HCT116 (cell line): ENCODE results near the gene NEDD4L. TPM values are rescaled to one million over a fixed set of nuclear protein-coding genes. Genes with fewer than 3 reads are reported as not detected.

ENCODE experiments used
- ATAC-seq: fragments of 200-7000 bp; cut with Tn5 transposase; 2 replicates; pipeline ENCODE4 v1.9.1; 2020; ENCODE audit warnings: mild to moderate bottlenecking, moderate library complexity
- BruUV-seq: library from RNA; stranded (reverse); fragments of 400-500 nt; replicated peaks from 2 replicates; lab custom pipeline; 2021; lab: Mats Ljungman, UMichigan
- CTCF ChIA-PET: fragments of 300-600 bp; sonication (Branson Sonifier 250); formaldehyde crosslinking; loops from one replicate; lab custom pipeline; 2021; ENCODE audit warnings: antibody characterized with exemption; lab: Charles Lee
- POLR2A ChIA-PET: fragments of 300-600, 350-600 bp; sonication (Branson Sonifier 250); formaldehyde crosslinking; loops from one replicate; lab custom pipeline; 2021; ENCODE audit warnings: antibody characterized with exemption; lab: Charles Lee
- RAD21 ChIA-PET, 2 experiments: fragments of 300-600 bp; sonication (Branson Sonifier 250); formaldehyde crosslinking; loops; one replicate each; lab custom pipeline; 2023; ENCODE audit warnings: low total read pairs in 2 of 2; ENCODE audit not compliant: uncharacterized antibody in 2 of 2, unreplicated experiment in 2 of 2, low non-redundant PET in 1 of 2; lab: Charles Lee
- DNase-seq: peaks from one replicate; pipeline ENCODE4 v3.0.0-alpha.2; 2010; ENCODE audit warnings: low read depth, low spot score
- H2AFZ ChIP-seq: fragments of 200-600 bp; shearing (Covaris generic), sonication (generic); 2 replicates; pipeline ENCODE4 v1.6.1; 2017; ENCODE audit warnings: low read depth, mixed run types, mixed read lengths, antibody characterized with exemption, low read length; ENCODE audit not compliant: poor library complexity, severe bottlenecking
- H3K27ac ChIP-seq: 2 replicates; pipeline ENCODE4 v1.5.1; 2012; ENCODE audit warnings: low read depth, low read length
- H3K27me3 ChIP-seq: fragments of 200-600 bp; sonication (generic); 2 replicates; pipeline ENCODE4 v1.6.1; 2016; ENCODE audit warnings: mixed run types, low read length, mixed read lengths; ENCODE audit not compliant: insufficient read depth
- H3K36me3 ChIP-seq, 2 experiments: fragments of 200-500 bp in 1 of 2; fragments of 200-600 bp in 1 of 2; sonication (Bioruptor generic) in 1 of 2; sonication (generic) in 1 of 2; 2 replicates each; pipeline versions ENCODE4 v1.5.1 to v1.6.1; 2014 to 2016; ENCODE audit warnings: low read length in 2 of 2, inconsistent platforms in 1 of 2, mixed read lengths in 1 of 2, mixed run types in 1 of 2; ENCODE audit not compliant: insufficient read depth in 2 of 2, control insufficient read depth in 1 of 2
- H3K4me1 ChIP-seq, 2 experiments: fragments of 200-600 bp in 1 of 2; sonication (generic) in 1 of 2; 2 replicates each; pipeline versions ENCODE4 v1.5.1 to v1.6.1; 2012 to 2017; ENCODE audit warnings: low read length in 2 of 2, inconsistent platforms in 1 of 2, mild to moderate bottlenecking in 1 of 2, mixed read lengths in 1 of 2, mixed run types in 1 of 2, moderate library complexity in 1 of 2; ENCODE audit not compliant: insufficient read depth in 2 of 2, control insufficient read depth in 1 of 2
- H3K4me2 ChIP-seq: fragments of 200-600 bp; sonication (generic); 2 replicates; pipeline ENCODE4 v1.6.1; 2017; ENCODE audit warnings: mixed run types, low read length, mixed read lengths
- H3K4me3 ChIP-seq, 2 experiments: fragments of 200-600 bp in 1 of 2; sonication (generic) in 1 of 2; replicated peaks in 1 of 2; 2 replicates each; pipeline ENCODE4 v1.5.1; 2011 to 2016; ENCODE audit warnings: low read length in 2 of 2, control low read depth in 1 of 2, low read depth in 1 of 2, mild to moderate bottlenecking in 1 of 2, mixed read lengths in 1 of 2, mixed run types in 1 of 2
- H3K79me2 ChIP-seq: fragments of 200-600 bp; sonication (generic); 2 replicates; pipeline ENCODE4 v1.6.1; 2017; ENCODE audit warnings: mild to moderate bottlenecking, mixed run types, low read length, moderate library complexity, mixed read lengths; ENCODE audit not compliant: insufficient read depth
- H3K9ac ChIP-seq: fragments of 200-600 bp; sonication (generic); 2 replicates; pipeline ENCODE4 v1.6.1; 2016; ENCODE audit warnings: low read length, mixed read lengths
- H3K9me2 ChIP-seq: fragments of 200-600 bp; sonication (generic), shearing (Covaris generic); 2 replicates; pipeline ENCODE4 v1.6.1; 2017; ENCODE audit warnings: mixed run types, mild to moderate bottlenecking, moderate library complexity; ENCODE audit not compliant: insufficient read depth
- H3K9me3 ChIP-seq, 2 experiments: fragments of 200-500 bp in 1 of 2; fragments of 200-600 bp in 1 of 2; sonication (Bioruptor generic) in 1 of 2; sonication (generic) in 1 of 2; 2 replicates each; pipeline ENCODE4 v1.6.1; 2014 to 2017; ENCODE audit warnings: low read length in 2 of 2, mixed read lengths in 2 of 2, inconsistent platforms in 1 of 2, low read depth in 1 of 2, mild to moderate bottlenecking in 1 of 2, mixed run types in 1 of 2, moderate library complexity in 1 of 2; ENCODE audit not compliant: control insufficient read depth in 1 of 2, insufficient read depth in 1 of 2
- H4K20me1 ChIP-seq: fragments of 200-600 bp; sonication (generic), shearing (Covaris generic); 2 replicates; pipeline ENCODE4 v1.6.1; 2017; ENCODE audit warnings: mixed run types, mild to moderate bottlenecking, moderate library complexity; ENCODE audit not compliant: insufficient read depth
- CBX3 ChIP-seq: IDR thresholded peaks from 2 replicates; pipeline ENCODE4 v1.6.1; 2012; ENCODE audit warnings: low read depth
- CTCF ChIP-seq, 3 experiments: fragments of 200-600 bp in 1 of 3; sonication (generic) in 1 of 3; IDR thresholded peaks in 2 of 3; conservative IDR thresholded peaks in 1 of 3; 2 replicates each; pipeline ENCODE4 v1.5.1; 2012 to 2017; ENCODE audit warnings: low read depth in 2 of 3, low read length in 2 of 3, antibody characterized with exemption in 1 of 3, borderline replicate concordance in 1 of 3, control low read depth in 1 of 3, mild to moderate bottlenecking in 1 of 3, mixed read lengths in 1 of 3, mixed run types in 1 of 3, moderate library complexity in 1 of 3; ENCODE audit not compliant: insufficient read depth in 1 of 3
- ELF1 ChIP-seq: IDR thresholded peaks from 2 replicates; pipeline ENCODE4 v1.6.1; 2012; ENCODE audit warnings: low read depth, borderline replicate concordance
- EZH2 ChIP-seq: fragments of 200-600 bp; sonication (generic); IDR thresholded peaks from 2 replicates; pipeline ENCODE4 v1.6.1; 2017; ENCODE audit warnings: antibody characterized with exemption, mixed run types
- EZH2phosphoT487 ChIP-seq: fragments of 200-600 bp; IDR thresholded peaks from 2 replicates; pipeline ENCODE4 v1.6.1; 2018; ENCODE audit warnings: antibody characterized with exemption, borderline replicate concordance
- JUND ChIP-seq: IDR thresholded peaks from 2 replicates; pipeline ENCODE4 v1.6.1; 2012
- POLR2AphosphoS5 ChIP-seq: IDR thresholded peaks from 2 replicates; pipeline ENCODE4 v1.6.1; 2011; ENCODE audit warnings: mild to moderate bottlenecking, low read depth, low read length, moderate library complexity
- RAD21 ChIP-seq: IDR thresholded peaks from 2 replicates; pipeline ENCODE4 v1.6.1; 2012; ENCODE audit warnings: low read depth, mild to moderate bottlenecking
- REST ChIP-seq: IDR thresholded peaks from 2 replicates; pipeline ENCODE4 v1.6.1; 2012; ENCODE audit warnings: low read depth
- SIN3A ChIP-seq: IDR thresholded peaks from 2 replicates; pipeline ENCODE4 v1.6.1; 2012; ENCODE audit warnings: low read depth
- SP1 ChIP-seq: IDR thresholded peaks from 2 replicates; pipeline ENCODE4 v1.6.1; 2012; ENCODE audit warnings: low read depth
- SRF ChIP-seq: IDR thresholded peaks from 2 replicates; pipeline ENCODE4 v1.6.1; 2012; ENCODE audit warnings: low read depth
- TCF7L2 ChIP-seq: IDR thresholded peaks from 2 replicates; pipeline ENCODE4 v1.7.0; 2011; ENCODE audit warnings: borderline replicate concordance, inconsistent platforms; ENCODE audit not compliant: insufficient read depth, insufficient read length; ENCODE audit errors: extremely low read depth
- YY1 ChIP-seq: IDR thresholded peaks from 2 replicates; pipeline ENCODE4 v1.6.1; 2011; ENCODE audit warnings: low read length, low read depth, moderate library complexity, mild to moderate bottlenecking; ENCODE audit not compliant: insufficient replicate concordance; ENCODE audit errors: extremely low read depth
- ZBTB33 ChIP-seq: IDR thresholded peaks from 2 replicates; pipeline ENCODE4 v1.6.1; 2011; ENCODE audit warnings: mild to moderate bottlenecking, low read length, moderate library complexity; ENCODE audit not compliant: insufficient replicate concordance; ENCODE audit errors: extremely low read depth
- ZFX ChIP-seq: fragments of 450-650 bp; IDR thresholded peaks from 2 replicates; pipeline ENCODE4 v1.6.1; 2017
- ZNF274 ChIP-seq: fragments of 200-500 bp; sonication (Bioruptor generic); IDR thresholded peaks from 2 replicates; pipeline ENCODE4 v1.6.1; 2014; ENCODE audit warnings: mild to moderate bottlenecking, low read depth, low read length, inconsistent platforms
- intact Hi-C: fragments of 100-400 bp; cut with micrococcal nuclease; formaldehyde crosslinking; loops from 2 replicates; pipeline ENCODE4 v1.10.0; 2022
- total RNA-seq: library from RNA; stranded (reverse); gene quantifications from one replicate; pipeline ENCODE4 v1.2.1, GENCODE V29; 2021; ENCODE audit not compliant: unreplicated experiment
- TF ChIP-seq, protein P1 (sequence below): IDR thresholded peaks from 2 replicates; pipeline ENCODE4 v1.6.1; 2012
- TF ChIP-seq, protein P2 (sequence below): IDR thresholded peaks from 2 replicates; pipeline ENCODE4 v1.6.1; 2012

Gene NEDD4L
- total RNA-seq, 1 experiment from 2014 or later = 41.5 TPM

GRCh38 chr18:57998461-57998860 is 45.6 kb upstream of the NEDD4L start:
- ChIA-PET CTCF (no interaction called here), POLR2A (no interaction called here), RAD21 (no interaction called here)
- no peak overlapping the region for H2AFZ ChIP-seq
- no peak overlapping the region for H3K4me3 ChIP-seq
- no TSS peak for BruUV-seq
- no peaks in the 10 kb centered on the region for H3K79me2 ChIP-seq
- H3K4me2 ChIP-seq = no peak overlapping the region
- no peaks in the 10 kb centered on the region for H3K36me3 ChIP-seq
- no peaks in the 10 kb centered on the region for H3K9me3 ChIP-seq
- no peaks in the 10 kb centered on the region for H3K27me3 ChIP-seq
- no peak overlapping the region for H3K27ac ChIP-seq
- ATAC-seq (no peak), DNase-seq (no peak)
- intact Hi-C loops = no loop called here
- peaks cover 2 to 3% of the 10 kb centered on the region in 2 experiments; a peak in 3 of 4 replicates for H3K4me1 ChIP-seq
- no peak for TF ChIP-seq YY1
- TF ChIP-seq ZNF274 = no peak
- no peak for TF ChIP-seq JUND
- TF ChIP-seq, protein P1, sequence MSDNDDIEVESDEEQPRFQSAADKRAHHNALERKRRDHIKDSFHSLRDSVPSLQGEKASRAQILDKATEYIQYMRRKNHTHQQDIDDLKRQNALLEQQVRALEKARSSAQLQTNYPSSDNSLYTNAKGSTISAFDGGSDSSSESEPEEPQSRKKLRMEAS = no peak
- TF ChIP-seq SRF = no peak
- TF ChIP-seq TCF7L2 = no peak
- TF ChIP-seq EZH2phosphoT487 = no peak
- TF ChIP-seq SP1 = no peak
- no peak for TF ChIP-seq ELF1
- TF ChIP-seq, protein P2, sequence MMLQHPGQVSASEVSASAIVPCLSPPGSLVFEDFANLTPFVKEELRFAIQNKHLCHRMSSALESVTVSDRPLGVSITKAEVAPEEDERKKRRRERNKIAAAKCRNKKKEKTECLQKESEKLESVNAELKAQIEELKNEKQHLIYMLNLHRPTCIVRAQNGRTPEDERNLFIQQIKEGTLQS = no peak
- TF ChIP-seq RAD21 = no peak
- no peak for TF ChIP-seq REST
- no peak for TF ChIP-seq ZBTB33
- TF ChIP-seq POLR2AphosphoS5 = no peak
- no peak for TF ChIP-seq CTCF (IDR thresholded peaks at IDR 0.05 in 2 of 3, conservative IDR thresholded peaks at IDR 0.05 in 1 of 3; ENCODE audit: borderline replicate concordance in 1 of 3, insufficient read depth in 1 of 3, low read depth in 2 of 3, low read length in 2 of 3)
- no peak for TF ChIP-seq CBX3
- no peak for TF ChIP-seq SIN3A
- TF ChIP-seq EZH2 = no peak
- no peak for TF ChIP-seq ZFX
- H4K20me1 ChIP-seq = no peaks in the 10 kb centered on the region
- no peak overlapping the region for H3K9ac ChIP-seq
- H3K9me2 ChIP-seq = no peaks in the 10 kb centered on the region
